HUES6 (cell line): Measurements from ENCODE around the gene KIAA1328.
"Not testable (repeated sequence)": the region's sequence is repeated elsewhere in the genome, so short reads cannot be mapped to it uniquely, and the experiment has no call there.

Experiments used
- H3K27ac ChIP-seq: 2 replicates; pipeline ENCODE4 v1.7.0; 2013; ENCODE audit warnings: low read depth, mild to moderate bottlenecking, low read length, inconsistent platforms
- H3K27me3 ChIP-seq: 2 replicates; pipeline ENCODE4 v1.6.1; 2013; ENCODE audit warnings: low read length; ENCODE audit not compliant: control insufficient read depth, insufficient read depth
- H3K36me3 ChIP-seq: 2 replicates; pipeline ENCODE4 v1.6.1; 2013; ENCODE audit warnings: low read length; ENCODE audit not compliant: control insufficient read depth, insufficient read depth
- H3K4me1 ChIP-seq: 2 replicates; pipeline ENCODE4 v1.6.1; 2013; ENCODE audit warnings: low read length; ENCODE audit not compliant: control insufficient read depth, insufficient read depth
- H3K4me3 ChIP-seq: 2 replicates; pipeline ENCODE4 v1.5.1; 2013; ENCODE audit warnings: low read depth, low read length
- H3K9ac ChIP-seq: one replicate; pipeline ENCODE4 v1.6.1; 2013; ENCODE audit warnings: mild to moderate bottlenecking, low read length
- H3K9me3 ChIP-seq: 2 replicates; pipeline ENCODE4 v1.6.1; 2013; ENCODE audit warnings: low read depth, low read length; ENCODE audit not compliant: control insufficient read depth, insufficient read depth

Gene KIAA1328

GRCh38 chr18:36849288-36850006, 20.5 kb downstream of the KIAA1328 start:
- H3K27ac ChIP-seq = no peak overlapping the region
- H3K4me3 ChIP-seq = no peak overlapping the region
- H3K4me1 ChIP-seq = no peaks in the 10 kb centered on the region
- H3K9me3 ChIP-seq = peaks cover 5% of the 10 kb centered on the region; the same call in 1 of the 2 replicates
- peaks cover 5% of the 10 kb centered on the region; the same call in 1 of the 2 replicates for H3K36me3 ChIP-seq
- H3K9ac ChIP-seq = no peak overlapping the region
- no peaks in the 10 kb centered on the region for H3K27me3 ChIP-seq

- Histone ChIP-seq H3K9me3 (peaks cover 5% of the 10 kb centered on the region; the same call in 1 of the 2 replicates), H3K27me3 (no peaks in the 10 kb centered on the region), H3K4me3 (no peak overlapping the region), H3K36me3 (peaks cover 5% of the 10 kb centered on the region; the same call in 1 of the 2 replicates), H3K4me1 (no peaks in the 10 kb centered on the region), H3K9ac (no peak overlapping the region), H3K27ac (no peak overlapping the region)
Observed at GRCh38 chr18:36850527-36851201, 21.7 kb downstream of the KIAA1328 start.

- H3K36me3 ChIP-seq = peaks cover 5% of the 10 kb centered on the region; the same call in 1 of the 2 replicates
- no peaks in the 10 kb centered on the region for H3K27me3 ChIP-seq
- no peak overlapping the region for H3K4me3 ChIP-seq
- H3K9ac ChIP-seq = no peak overlapping the region
- no peak overlapping the region for H3K27ac ChIP-seq
- H3K4me1 ChIP-seq = no peaks in the 10 kb centered on the region
- peaks cover 5% of the 10 kb centered on the region; the same call in 1 of the 2 replicates for H3K9me3 ChIP-seq
Observed at GRCh38 chr18:36851202-36851590, 22.3 kb downstream of the KIAA1328 start.

- Histone ChIP-seq H3K27me3 (no peaks in the 10 kb centered on the region), H3K9me3 (peaks cover 5% of the 10 kb centered on the region; the same call in 1 of the 2 replicates), H3K36me3 (peaks cover 5% of the 10 kb centered on the region; the same call in 1 of the 2 replicates), H3K27ac (no peak overlapping the region), H3K4me1 (no peaks in the 10 kb centered on the region), H3K4me3 (no peak overlapping the region), H3K9ac (no peak overlapping the region)
Observed at GRCh38 chr18:36856815-36857214, 27.9 kb downstream of the KIAA1328 start.

GRCh38 chr18:36862182-36862581, 33.3 kb downstream of the KIAA1328 start:
- Histone ChIP-seq H3K4me3 (no peak overlapping the region), H3K9ac (no peak overlapping the region), H3K27ac (no peak overlapping the region), H3K36me3 (no peaks in the 10 kb centered on the region), H3K27me3 (no peaks in the 10 kb centered on the region), H3K9me3 (no peaks in the 10 kb centered on the region), H3K4me1 (no peaks in the 10 kb centered on the region)

GRCh38 chr18:36867056-36867455, 38.1 kb downstream of the KIAA1328 start:
- Histone ChIP-seq H3K9me3 (no peaks in the 10 kb centered on the region), H3K4me1 (no peaks in the 10 kb centered on the region), H3K36me3 (no peaks in the 10 kb centered on the region), H3K27ac (no peak overlapping the region), H3K4me3 (no peak overlapping the region), H3K27me3 (no peaks in the 10 kb centered on the region), H3K9ac (no peak overlapping the region)

- H3K36me3 ChIP-seq = no peaks in the 10 kb centered on the region
- no peaks in the 10 kb centered on the region for H3K9me3 ChIP-seq
- H3K27ac ChIP-seq = no peak overlapping the region
- no peaks in the 10 kb centered on the region for H3K27me3 ChIP-seq
- H3K9ac ChIP-seq = no peak overlapping the region
- no peaks in the 10 kb centered on the region for H3K4me1 ChIP-seq
- no peak overlapping the region for H3K4me3 ChIP-seq
Observed at GRCh38 chr18:36871801-36872200, 42.9 kb downstream of the KIAA1328 start.

GRCh38 chr18:36872329-36872728, 43.4 kb downstream of the KIAA1328 start:
- Histone ChIP-seq H3K9ac (no peak overlapping the region), H3K27ac (no peak overlapping the region), H3K4me3 (no peak overlapping the region), H3K36me3 (no peaks in the 10 kb centered on the region), H3K9me3 (no peaks in the 10 kb centered on the region), H3K27me3 (no peaks in the 10 kb centered on the region), H3K4me1 (no peaks in the 10 kb centered on the region)

- H3K4me1 ChIP-seq, H3K9me3 ChIP-seq, H3K9ac ChIP-seq, H3K36me3 ChIP-seq, H3K27ac ChIP-seq, H3K4me3 ChIP-seq, H3K27me3 ChIP-seq: not testable (repeated sequence)
Observed at GRCh38 chr18:36873826-36874225, 44.9 kb downstream of the KIAA1328 start.

GRCh38 chr18:36879796-36880195, 50.9 kb downstream of the KIAA1328 start:
- H3K9ac ChIP-seq, H3K9me3 ChIP-seq, H3K27me3 ChIP-seq, H3K36me3 ChIP-seq, H3K4me3 ChIP-seq, H3K4me1 ChIP-seq, H3K27ac ChIP-seq: not testable (repeated sequence)

GRCh38 chr18:36885981-36886380, 57.1 kb downstream of the KIAA1328 start:
- H3K27me3 ChIP-seq = no peaks in the 10 kb centered on the region
- H3K36me3 ChIP-seq = no peaks in the 10 kb centered on the region
- H3K9ac ChIP-seq = no peak overlapping the region
- H3K4me1 ChIP-seq = peaks cover 9% of the 10 kb centered on the region; the same call in 1 of the 2 replicates
- no peak overlapping the region for H3K27ac ChIP-seq
- H3K9me3 ChIP-seq = no peaks in the 10 kb centered on the region
- no peak overlapping the region for H3K4me3 ChIP-seq
